GM12875 (cell line): ENCODE measurements around the gene SHLD1.

Experiments
- H3K4me3 ChIP-seq: one replicate; pipeline ENCODE4 v1.5.1; 2011; ENCODE audit warnings: low read depth, low read length, control low read depth
- TF ChIP-seq, protein P1 (sequence below): IDR thresholded peaks from 2 replicates; pipeline ENCODE4 v1.5.1; 2011; ENCODE audit warnings: low read depth, mild to moderate bottlenecking, control low read depth, inconsistent platforms, low read length, moderate library complexity, borderline replicate concordance; ENCODE audit not compliant: insufficient read depth

The SHLD1 gene

DNA sequence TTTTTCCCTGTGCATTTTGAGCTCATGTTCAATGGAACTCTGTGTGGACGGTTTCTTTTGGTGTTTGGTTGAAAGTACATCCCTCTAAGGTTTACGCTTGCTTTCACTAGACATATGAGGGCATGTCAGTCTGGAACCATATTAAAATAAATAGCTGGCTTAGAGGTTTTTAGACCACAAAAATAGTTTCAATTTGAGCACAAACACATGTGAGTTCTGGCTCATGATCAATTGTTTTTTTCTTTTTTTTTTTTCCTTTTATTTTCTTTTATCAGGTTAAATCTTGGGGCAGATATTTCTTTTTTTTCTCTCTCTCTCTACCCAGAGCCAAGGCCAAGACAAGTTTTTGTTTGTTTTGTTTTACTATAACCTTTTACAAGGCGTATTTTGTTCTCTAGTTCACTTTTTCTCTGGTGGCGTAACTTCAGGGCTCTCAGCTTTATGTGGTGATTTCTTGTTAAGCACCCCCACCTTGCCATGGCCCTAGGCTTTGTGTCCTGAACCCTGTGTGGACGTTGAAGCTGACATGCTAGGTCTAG is 92.9 kb downstream of the SHLD1 start:
- no peak overlapping the region for H3K4me3 ChIP-seq
- TF ChIP-seq, protein P1, sequence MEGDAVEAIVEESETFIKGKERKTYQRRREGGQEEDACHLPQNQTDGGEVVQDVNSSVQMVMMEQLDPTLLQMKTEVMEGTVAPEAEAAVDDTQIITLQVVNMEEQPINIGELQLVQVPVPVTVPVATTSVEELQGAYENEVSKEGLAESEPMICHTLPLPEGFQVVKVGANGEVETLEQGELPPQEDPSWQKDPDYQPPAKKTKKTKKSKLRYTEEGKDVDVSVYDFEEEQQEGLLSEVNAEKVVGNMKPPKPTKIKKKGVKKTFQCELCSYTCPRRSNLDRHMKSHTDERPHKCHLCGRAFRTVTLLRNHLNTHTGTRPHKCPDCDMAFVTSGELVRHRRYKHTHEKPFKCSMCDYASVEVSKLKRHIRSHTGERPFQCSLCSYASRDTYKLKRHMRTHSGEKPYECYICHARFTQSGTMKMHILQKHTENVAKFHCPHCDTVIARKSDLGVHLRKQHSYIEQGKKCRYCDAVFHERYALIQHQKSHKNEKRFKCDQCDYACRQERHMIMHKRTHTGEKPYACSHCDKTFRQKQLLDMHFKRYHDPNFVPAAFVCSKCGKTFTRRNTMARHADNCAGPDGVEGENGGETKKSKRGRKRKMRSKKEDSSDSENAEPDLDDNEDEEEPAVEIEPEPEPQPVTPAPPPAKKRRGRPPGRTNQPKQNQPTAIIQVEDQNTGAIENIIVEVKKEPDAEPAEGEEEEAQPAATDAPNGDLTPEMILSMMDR = no peak

DNA sequence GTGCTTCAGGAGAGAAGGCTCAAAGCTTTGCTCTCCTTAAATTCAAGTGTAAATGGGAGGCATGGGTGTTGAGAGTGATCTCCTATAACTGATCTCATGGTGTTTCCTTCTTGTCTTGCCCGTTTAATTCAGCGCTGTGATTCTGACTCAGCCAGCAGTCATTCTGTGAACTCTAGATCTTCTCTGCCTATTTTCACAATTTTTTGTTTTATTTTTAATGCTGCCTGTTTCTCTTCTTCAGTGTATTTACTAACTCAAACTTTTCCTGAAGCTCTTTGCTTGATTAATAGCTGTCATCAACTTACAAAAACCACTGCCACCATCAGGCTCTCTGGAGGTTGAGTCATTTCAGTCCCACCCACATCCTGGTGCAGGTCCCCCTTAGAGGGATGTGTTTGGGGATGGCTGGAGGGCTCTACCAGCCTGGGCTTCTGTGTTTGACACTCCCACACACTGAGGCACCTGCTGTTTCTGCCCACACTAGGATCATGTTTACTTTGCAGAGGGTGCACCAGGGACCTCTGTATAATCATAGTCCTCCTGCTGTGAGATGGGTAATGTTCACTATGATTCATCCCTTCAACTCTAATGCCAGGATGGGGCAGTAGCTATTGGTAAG is 94.0 kb downstream of the SHLD1 start:
- no peak overlapping the region for H3K4me3 ChIP-seq
- TF ChIP-seq, protein P1 = no peak

DNA sequence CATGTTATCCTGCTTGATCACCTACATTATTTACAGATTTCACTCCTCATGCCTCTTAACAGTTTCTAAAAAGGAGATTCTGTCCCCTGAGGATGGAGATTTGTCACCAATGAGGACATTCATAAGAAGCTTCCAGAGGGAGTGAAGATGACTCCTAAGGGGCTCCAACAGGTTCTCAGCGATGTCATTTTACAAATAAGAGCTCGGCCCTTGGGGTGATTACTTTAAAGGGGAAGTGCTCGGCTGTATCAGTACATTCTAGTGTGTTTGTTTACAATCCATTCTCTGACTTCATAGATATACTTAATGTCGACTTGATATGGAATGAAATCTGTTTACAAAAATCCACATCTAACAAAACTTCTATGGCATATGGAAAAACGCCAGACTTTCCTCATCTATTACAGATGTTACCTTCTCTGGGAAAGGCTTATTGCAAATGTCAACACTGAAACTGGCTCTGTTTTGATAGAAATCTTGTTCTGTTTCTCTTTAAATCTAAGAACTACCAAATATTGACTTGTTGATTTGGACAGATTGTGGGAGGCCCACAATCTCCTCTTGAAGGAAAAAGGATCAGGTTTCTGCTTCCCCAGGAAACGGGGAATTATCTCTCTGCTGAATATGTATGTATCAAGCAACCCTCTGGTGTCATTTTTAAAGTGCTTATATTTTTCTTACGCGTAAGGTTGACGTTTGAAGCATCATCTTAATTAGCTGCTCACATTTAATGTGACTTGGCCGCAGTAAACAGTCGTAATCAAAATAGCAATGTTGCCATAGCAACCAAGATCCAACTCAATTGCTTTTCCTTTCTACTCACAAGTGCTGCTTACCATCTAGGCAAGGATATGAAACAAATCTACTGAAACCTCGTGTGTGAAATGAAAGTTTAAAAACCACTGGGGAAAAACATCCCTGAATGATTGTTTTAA is 95.7 kb downstream of the SHLD1 start:
- no peak overlapping the region for H3K4me3 ChIP-seq
- TF ChIP-seq, protein P1 = no peak

DNA sequence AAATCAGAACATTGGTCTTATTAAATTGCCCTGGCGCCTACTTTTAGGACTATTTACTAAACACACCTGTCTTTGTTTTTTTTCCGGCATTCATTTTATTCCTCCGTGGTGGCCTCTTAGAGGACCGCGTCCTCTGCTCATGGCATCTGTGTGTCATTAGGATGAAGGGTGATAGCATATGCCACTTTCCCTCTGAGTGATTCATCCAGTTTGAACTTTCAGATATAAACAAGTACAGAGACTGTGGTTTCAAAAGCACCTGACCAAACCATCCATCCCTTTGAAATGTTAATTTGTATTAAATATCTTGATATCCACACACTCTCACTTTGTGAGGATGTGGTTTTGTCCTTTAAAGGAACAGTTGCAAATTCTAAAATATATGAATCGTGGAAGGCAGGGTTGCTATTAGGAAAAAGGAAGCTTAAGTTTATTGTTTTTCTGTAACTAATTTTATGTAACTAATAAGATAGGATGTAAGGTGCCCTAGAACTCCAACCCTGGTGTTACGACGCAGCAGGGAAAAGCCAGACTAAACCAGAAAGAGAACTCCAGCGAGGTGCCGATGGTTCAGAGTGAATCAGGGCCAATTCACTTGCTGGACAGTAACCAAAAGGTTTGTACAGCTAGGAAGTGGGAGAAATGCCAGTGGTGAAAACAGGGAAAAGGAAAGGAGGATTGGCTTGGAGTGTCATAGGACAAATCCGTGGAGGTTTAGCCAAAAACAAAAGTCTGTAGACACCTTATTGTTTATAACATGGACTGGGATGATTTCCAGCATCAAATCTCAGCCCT is 98.7 kb downstream of the SHLD1 start:
- H3K4me3 ChIP-seq = no peak overlapping the region
- TF ChIP-seq, protein P1 = no peak

DNA sequence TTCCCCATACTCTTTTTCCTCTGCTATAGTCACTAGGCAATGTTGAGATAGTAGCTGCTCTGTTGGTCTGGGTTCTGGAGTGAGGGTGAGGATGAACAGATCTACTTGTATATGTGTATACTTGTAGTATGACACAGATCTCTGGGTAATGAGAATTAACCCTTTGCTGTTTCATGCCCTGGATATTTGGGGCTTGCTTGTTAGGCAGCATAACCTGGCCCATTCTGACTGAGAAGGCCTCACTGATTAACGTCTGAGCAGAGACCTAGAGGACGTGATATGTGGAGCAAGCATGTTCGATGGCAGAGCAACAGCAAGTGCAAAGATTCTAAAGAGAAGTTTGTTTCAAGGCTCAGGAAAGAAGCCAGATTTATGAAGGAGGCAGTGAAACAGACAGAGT is 105.7 kb downstream of the SHLD1 start:
- no peak overlapping the region for H3K4me3 ChIP-seq
- TF ChIP-seq, protein P1 = no peak

DNA sequence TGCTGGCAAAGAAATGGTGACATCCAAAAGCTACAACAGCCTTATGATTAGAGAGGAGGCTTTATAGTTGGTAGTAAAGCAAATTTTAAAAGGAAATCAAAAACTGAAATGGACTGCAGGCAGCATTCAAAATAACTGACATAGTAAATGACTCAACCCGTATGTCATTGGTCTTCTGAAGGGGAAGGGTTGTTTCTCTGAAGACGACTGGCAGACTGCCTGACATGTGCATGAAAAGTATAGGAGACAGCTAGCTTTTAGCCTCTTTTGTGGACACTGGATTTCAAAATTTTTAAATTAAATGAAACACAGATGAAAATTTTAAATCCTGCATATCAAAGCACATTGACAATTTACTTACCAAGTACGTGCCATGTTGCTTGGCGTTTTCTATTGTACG is 109.4 kb downstream of the SHLD1 start:
- TF ChIP-seq, protein P1 = no peak
- no peak overlapping the region for H3K4me3 ChIP-seq
